A673 (cell line): ENCODE data around the gene TRPT1.

ENCODE experiments used
- CTCF ChIP-seq: fragments of 300-800, 200-600 bp; sonication (generic); conservative IDR thresholded peaks from 2 replicates; pipeline ENCODE4 v1.5.1; 2017; ENCODE audit warnings: low read depth, mild to moderate bottlenecking, antibody characterized with exemption, low read length, moderate library complexity, mixed read lengths
- EZH2 ChIP-seq: fragments of 200-600 bp; sonication (generic); IDR thresholded peaks from 2 replicates; pipeline ENCODE4 v1.6.1; 2017; ENCODE audit warnings: borderline replicate concordance, low read depth, mild to moderate bottlenecking, mixed read lengths, antibody characterized with exemption, low read length; ENCODE audit not compliant: poor library complexity, severe bottlenecking

DNA sequence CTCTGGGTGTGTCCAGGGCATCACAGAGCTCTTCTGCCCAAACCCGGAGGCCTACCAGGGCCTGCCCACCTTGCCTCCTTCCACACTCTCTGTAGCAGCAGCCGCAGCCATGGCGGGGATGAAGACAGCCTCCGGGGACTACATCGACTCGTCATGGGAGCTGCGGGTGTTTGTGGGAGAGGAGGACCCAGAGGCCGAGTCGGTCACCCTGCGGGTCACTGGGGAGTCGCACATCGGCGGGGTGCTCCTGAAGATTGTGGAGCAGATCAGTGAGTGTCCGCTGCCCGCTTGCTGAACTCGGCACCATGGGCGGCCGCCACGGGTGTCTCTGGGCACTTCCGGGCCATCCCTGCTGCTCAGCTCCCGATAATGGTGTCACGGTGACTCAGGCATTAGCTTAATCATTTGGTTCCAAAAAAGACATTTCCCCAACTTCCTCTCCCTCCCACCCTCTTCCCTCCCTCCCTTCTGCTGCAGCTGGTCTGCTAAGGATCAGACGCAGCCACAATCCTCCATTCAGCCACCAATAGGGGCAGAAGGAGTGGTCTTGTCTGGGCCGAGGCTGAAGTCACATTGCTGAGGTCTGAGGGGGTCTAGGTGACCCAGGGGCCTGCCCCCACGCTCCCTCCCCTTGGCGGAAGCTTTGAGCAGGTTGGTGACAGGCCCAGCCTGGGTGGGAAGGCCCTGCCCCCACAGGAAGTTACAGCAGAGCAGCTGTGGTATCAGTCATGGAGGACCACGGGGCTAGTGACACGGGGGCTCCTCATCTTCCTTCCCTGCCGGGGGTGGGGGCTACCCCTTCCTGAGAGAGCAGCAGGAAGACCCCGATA, 18.5 kb downstream of the TRPT1 start:
- TF ChIP-seq CTCF (no peak), EZH2 (no peak)
